ENCODE results near the gene ODC1. TPM values are rescaled to one million over a fixed set of nuclear protein-coding genes. Genes with fewer than 3 reads are reported as not detected.

Gene ODC1
- total RNA-seq, 1 experiment from 2014 or later, result 78.4 TPM

DNA sequence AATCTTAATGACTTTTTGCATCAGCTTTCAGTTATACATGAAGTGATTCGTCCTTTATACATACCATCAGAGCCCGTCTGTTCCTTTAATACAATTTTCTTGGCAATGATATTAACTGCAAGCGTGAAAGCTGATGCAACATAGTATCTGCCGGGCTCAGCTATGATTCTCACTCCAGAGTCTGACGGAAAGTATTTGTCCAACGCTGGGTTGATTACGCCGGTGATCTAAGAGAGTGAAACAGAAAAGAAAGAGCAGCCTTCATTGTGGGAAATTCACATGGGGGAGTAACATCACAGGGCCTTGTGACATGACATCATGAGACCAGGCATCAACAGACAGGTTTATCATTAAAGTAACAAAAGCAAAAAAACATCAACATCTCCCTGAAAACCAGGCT, 6.2 kb downstream of the ODC1 start:
- H3K36me3 Mint-ChIP-seq (ENCODE audit: insufficient read depth, unreplicated experiment), result peaks cover 54% of the 10 kb centered on the region
- CTCF ChIA-PET, result no interaction called here
- H3K27ac Mint-ChIP-seq (ENCODE audit: unreplicated experiment), result no peak overlapping the region
- no peak overlapping the region for H3K4me3 Mint-ChIP-seq (ENCODE audit: low read depth, unreplicated experiment)
- H3K27me3 Mint-ChIP-seq (ENCODE audit: unreplicated experiment), result no peaks in the 10 kb centered on the region
- no peak for DNase-seq
- TF ChIP-seq, protein P1, sequence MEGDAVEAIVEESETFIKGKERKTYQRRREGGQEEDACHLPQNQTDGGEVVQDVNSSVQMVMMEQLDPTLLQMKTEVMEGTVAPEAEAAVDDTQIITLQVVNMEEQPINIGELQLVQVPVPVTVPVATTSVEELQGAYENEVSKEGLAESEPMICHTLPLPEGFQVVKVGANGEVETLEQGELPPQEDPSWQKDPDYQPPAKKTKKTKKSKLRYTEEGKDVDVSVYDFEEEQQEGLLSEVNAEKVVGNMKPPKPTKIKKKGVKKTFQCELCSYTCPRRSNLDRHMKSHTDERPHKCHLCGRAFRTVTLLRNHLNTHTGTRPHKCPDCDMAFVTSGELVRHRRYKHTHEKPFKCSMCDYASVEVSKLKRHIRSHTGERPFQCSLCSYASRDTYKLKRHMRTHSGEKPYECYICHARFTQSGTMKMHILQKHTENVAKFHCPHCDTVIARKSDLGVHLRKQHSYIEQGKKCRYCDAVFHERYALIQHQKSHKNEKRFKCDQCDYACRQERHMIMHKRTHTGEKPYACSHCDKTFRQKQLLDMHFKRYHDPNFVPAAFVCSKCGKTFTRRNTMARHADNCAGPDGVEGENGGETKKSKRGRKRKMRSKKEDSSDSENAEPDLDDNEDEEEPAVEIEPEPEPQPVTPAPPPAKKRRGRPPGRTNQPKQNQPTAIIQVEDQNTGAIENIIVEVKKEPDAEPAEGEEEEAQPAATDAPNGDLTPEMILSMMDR (IDR thresholded peaks at IDR 0.05; ENCODE audit: unreplicated experiment), result no peak
- H3K4me1 Mint-ChIP-seq (ENCODE audit: low read depth, unreplicated experiment), result peaks cover 8% of the 10 kb centered on the region
- H3K9me3 Mint-ChIP-seq (ENCODE audit: low read depth, unreplicated experiment), result no peaks in the 10 kb centered on the region
- BruUV-seq (replicated peaks), result no TSS peak
- intact Hi-C loops (cut with micrococcal nuclease; ENCODE audit: unreplicated experiment), result loop anchor here (2.0 to 10.0 kb wide), 2 partner anchors 93 to 369 kb away; no protein-coding TSS in a partner anchor

DNA sequence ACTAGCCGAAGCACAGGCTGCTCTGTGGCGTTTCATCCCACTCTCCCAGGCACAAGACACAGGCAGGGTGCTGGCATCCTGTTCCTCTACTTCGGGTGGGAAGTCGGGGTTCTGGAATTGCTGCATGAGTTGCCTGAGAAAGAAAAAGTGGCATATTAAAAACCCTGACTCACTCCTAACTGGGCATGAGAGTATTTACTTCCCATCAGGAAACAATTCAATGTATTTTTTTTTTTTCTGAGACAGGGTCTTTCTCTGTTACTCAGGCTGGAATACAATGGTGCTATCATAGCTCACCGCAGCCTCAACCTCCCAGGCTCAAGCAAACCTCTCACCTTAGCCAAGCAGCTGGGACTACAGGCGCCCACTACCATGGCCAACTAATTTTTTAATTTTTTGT, 7.4 kb downstream of the ODC1 start:
- H3K36me3 Mint-ChIP-seq (ENCODE audit: insufficient read depth, unreplicated experiment), result peaks cover 42% of the 10 kb centered on the region
- intact Hi-C loops (cut with micrococcal nuclease; ENCODE audit: unreplicated experiment), result loop anchor here (2.0 to 10.0 kb wide), 2 partner anchors 94 to 368 kb away; no protein-coding TSS in a partner anchor
- no TSS peak for BruUV-seq (replicated peaks)

DNA sequence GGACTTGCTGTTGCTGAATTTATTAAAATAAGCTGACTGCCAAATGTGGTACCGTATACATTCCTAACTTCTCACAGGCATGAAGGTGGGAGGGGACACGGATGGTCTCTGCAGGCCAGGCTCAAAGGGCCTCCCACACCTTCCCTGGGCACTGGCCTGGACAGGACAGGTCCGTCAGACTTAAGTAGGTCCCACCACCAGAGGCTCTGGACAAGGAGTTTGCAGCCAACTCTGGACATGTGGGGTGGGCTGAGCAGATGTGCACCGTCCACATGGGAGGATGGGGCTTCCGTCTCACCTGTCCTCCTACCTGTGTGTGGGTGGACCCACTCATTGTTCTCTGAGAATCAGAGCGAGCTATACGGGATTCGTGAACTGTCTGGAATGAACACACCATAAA, 8.2 kb downstream of the ODC1 start:
- Mint-ChIP-seq H3K27ac (ENCODE audit: unreplicated experiment) (no peak overlapping the region), H3K36me3 (ENCODE audit: insufficient read depth, unreplicated experiment) (peaks cover 38% of the 10 kb centered on the region), H3K9me3 (ENCODE audit: low read depth, unreplicated experiment) (no peaks in the 10 kb centered on the region), H3K4me3 (ENCODE audit: low read depth, unreplicated experiment) (no peak overlapping the region), H3K4me1 (ENCODE audit: low read depth, unreplicated experiment) (peaks cover 7% of the 10 kb centered on the region), H3K27me3 (ENCODE audit: unreplicated experiment) (no peaks in the 10 kb centered on the region)
- TF ChIP-seq, protein P1 (IDR thresholded peaks at IDR 0.05; ENCODE audit: unreplicated experiment), result no peak
- CTCF ChIA-PET, result interaction anchor here (0.5 kb wide), 1 partner anchor 8 kb away, joined by 4 read pairs; the partner anchor contains the start of gene ODC1
- no peak for DNase-seq
- intact Hi-C loops (cut with micrococcal nuclease; ENCODE audit: unreplicated experiment), result loop anchor here (2.0 to 10.0 kb wide), 2 partner anchors 95 to 367 kb away; no protein-coding TSS in a partner anchor
- BruUV-seq (replicated peaks), result no TSS peak

More for the DNA sequence above, 7.4 kb downstream of the ODC1 start:
- Mint-ChIP-seq H3K4me3 (ENCODE audit: low read depth, unreplicated experiment) (no peak overlapping the region), H3K27ac (ENCODE audit: unreplicated experiment) (no peak overlapping the region), H3K27me3 (ENCODE audit: unreplicated experiment) (no peaks in the 10 kb centered on the region), H3K4me1 (ENCODE audit: low read depth, unreplicated experiment) (peaks cover 8% of the 10 kb centered on the region), H3K9me3 (ENCODE audit: low read depth, unreplicated experiment) (no peaks in the 10 kb centered on the region)
- CTCF ChIA-PET, result no interaction called here
- no peak for DNase-seq
- TF ChIP-seq, protein P1 (IDR thresholded peaks at IDR 0.05; ENCODE audit: unreplicated experiment), result no peak

DNA sequence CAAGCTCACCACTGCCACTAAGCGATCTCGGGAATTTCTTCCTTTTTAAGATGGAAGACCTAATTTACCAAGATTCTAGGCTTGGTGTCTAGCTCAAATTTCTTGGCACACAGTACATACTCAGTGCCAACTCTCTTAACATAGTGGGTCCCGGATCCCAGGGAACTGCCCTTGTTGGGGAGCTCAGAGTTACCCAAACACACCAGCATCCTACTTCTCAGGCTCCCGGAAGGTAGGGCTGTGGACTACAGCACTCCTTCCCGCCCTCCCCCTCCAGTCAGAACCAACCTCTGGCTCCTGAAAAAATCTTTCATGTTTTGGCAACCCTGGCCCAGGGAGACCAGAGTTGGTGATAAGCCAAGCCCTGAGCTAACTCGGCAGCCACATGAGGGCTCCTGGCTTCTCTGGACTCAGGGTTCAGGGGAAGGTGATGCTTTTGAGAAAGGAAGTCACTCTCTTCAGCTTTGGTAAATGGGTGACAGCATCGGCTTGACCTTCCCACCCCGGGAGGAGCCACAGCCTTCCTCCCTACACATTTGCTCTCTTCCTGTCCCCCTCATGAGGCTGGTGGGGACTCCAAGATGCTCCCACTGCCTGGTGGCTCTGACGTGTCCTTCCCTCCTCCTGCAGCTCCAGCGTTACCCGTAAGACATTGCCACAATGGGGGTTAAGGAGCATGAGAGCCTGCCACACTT, 8.8 kb downstream of the ODC1 start:
- Mint-ChIP-seq H3K27ac (ENCODE audit: unreplicated experiment) (no peak overlapping the region), H3K27me3 (ENCODE audit: unreplicated experiment) (no peaks in the 10 kb centered on the region), H3K4me3 (ENCODE audit: low read depth, unreplicated experiment) (no peak overlapping the region), H3K4me1 (ENCODE audit: low read depth, unreplicated experiment) (peaks cover under 1% of the 10 kb centered on the region), H3K36me3 (ENCODE audit: insufficient read depth, unreplicated experiment) (peaks cover 34% of the 10 kb centered on the region), H3K9me3 (ENCODE audit: low read depth, unreplicated experiment) (no peaks in the 10 kb centered on the region)
- TF ChIP-seq, protein P1 (IDR thresholded peaks at IDR 0.05; ENCODE audit: unreplicated experiment), result no peak
- CTCF ChIA-PET, result interaction anchor here (0.5 kb wide), 1 partner anchor 9 kb away, joined by 4 read pairs; the partner anchor contains the start of gene ODC1
- intact Hi-C loops (cut with micrococcal nuclease; ENCODE audit: unreplicated experiment), result no loop called here
- DNase-seq, result no peak
- no TSS peak for BruUV-seq (replicated peaks)

Measured in Calu3 (cell line).